A549 (cell line): ENCODE results near the gene CD19.
"Not testable (repeated sequence)": the region's sequence is repeated elsewhere in the genome, so short reads cannot be mapped to it uniquely, and the experiment has no call there.

Experiments
- EP300 ChIP-seq, 2 experiments: fragments of >200 bp; sonication (Bioruptor Twin); formaldehyde crosslinking; IDR thresholded peaks; 2 replicates in 1 of 2; 3 replicates in 1 of 2; pipeline ENCODE4 v1.6.1; 2016 to 2017
- ESRRA ChIP-seq: fragments of 150-350 bp; IDR thresholded peaks from 2 replicates; pipeline ENCODE4 v1.6.1; 2014; ENCODE audit warnings: mild to moderate bottlenecking, low read length, borderline replicate concordance
- JUN ChIP-seq, 2 experiments: fragments of >200 bp; sonication (Bioruptor Twin); formaldehyde crosslinking; IDR thresholded peaks; 2 replicates in 1 of 2; 3 replicates in 1 of 2; pipeline ENCODE4 v1.6.1; 2016 to 2017
- JUNB ChIP-seq: fragments of >200 bp; sonication (Bioruptor Twin); formaldehyde crosslinking; IDR thresholded peaks from 2 replicates; pipeline ENCODE4 v1.6.1; 2016
- MAFK ChIP-seq: fragments of 450-650 bp; IDR thresholded peaks from 2 replicates; pipeline ENCODE4 v1.6.1; 2014; ENCODE audit not compliant: partially characterized antibody
- NR3C1 ChIP-seq: fragments of >200 bp; sonication (Bioruptor Twin); formaldehyde crosslinking; IDR thresholded peaks from 3 replicates; pipeline ENCODE4 v1.6.1; 2017
- POLR2A ChIP-seq: IDR thresholded peaks from 2 replicates; pipeline ENCODE4 v1.6.1; 2012; ENCODE audit warnings: mild to moderate bottlenecking, low read length
- TF ChIP-seq, protein P1 (sequence below): fragments of >200 bp; sonication (Bioruptor Twin); formaldehyde crosslinking; IDR thresholded peaks from 3 replicates; pipeline ENCODE4 v1.5.1; 2016
- TF ChIP-seq, protein P2 (sequence below): IDR thresholded peaks from 2 replicates; pipeline ENCODE4 v1.6.1; 2012
- TF ChIP-seq, protein P3 (sequence below): fragments of >200 bp; sonication (Bioruptor Twin); formaldehyde crosslinking; IDR thresholded peaks from 3 replicates; pipeline ENCODE4 v1.6.1; 2016

DNA sequence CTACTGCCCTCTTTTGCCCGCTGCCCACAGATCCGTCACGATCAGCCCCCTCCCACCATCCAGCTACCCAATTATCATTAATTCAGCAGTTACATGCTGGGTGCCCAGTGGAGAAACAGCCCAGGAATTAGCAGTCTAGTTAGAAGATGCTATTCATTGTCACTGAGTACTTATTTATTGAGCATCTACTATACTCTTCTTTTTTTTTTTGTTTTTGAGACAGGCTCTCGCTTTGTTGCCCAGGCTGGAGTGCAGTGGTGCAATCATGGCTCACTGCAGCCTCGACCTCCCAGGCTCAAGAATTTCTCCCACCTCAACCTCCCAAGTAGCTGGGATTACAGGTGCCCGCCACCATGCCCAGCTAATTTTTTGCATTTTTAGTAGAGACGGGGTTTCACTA is 8.1 kb downstream of the CD19 start:
- TF ChIP-seq EP300 (IDR thresholded peaks at IDR 0.05); NR3C1; MAFK; POLR2A; JUN (IDR thresholded peaks at IDR 0.05); ESRRA; JUNB: not testable (repeated sequence)
- TF ChIP-seq, protein P1, sequence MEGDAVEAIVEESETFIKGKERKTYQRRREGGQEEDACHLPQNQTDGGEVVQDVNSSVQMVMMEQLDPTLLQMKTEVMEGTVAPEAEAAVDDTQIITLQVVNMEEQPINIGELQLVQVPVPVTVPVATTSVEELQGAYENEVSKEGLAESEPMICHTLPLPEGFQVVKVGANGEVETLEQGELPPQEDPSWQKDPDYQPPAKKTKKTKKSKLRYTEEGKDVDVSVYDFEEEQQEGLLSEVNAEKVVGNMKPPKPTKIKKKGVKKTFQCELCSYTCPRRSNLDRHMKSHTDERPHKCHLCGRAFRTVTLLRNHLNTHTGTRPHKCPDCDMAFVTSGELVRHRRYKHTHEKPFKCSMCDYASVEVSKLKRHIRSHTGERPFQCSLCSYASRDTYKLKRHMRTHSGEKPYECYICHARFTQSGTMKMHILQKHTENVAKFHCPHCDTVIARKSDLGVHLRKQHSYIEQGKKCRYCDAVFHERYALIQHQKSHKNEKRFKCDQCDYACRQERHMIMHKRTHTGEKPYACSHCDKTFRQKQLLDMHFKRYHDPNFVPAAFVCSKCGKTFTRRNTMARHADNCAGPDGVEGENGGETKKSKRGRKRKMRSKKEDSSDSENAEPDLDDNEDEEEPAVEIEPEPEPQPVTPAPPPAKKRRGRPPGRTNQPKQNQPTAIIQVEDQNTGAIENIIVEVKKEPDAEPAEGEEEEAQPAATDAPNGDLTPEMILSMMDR = not testable (repeated sequence)
- TF ChIP-seq, protein P2, sequence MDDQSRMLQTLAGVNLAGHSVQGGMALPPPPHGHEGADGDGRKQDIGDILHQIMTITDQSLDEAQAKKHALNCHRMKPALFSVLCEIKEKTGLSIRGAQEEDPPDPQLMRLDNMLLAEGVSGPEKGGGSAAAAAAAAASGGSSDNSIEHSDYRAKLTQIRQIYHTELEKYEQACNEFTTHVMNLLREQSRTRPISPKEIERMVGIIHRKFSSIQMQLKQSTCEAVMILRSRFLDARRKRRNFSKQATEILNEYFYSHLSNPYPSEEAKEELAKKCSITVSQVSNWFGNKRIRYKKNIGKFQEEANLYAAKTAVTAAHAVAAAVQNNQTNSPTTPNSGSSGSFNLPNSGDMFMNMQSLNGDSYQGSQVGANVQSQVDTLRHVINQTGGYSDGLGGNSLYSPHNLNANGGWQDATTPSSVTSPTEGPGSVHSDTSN = not testable (repeated sequence)
- TF ChIP-seq, protein P3, sequence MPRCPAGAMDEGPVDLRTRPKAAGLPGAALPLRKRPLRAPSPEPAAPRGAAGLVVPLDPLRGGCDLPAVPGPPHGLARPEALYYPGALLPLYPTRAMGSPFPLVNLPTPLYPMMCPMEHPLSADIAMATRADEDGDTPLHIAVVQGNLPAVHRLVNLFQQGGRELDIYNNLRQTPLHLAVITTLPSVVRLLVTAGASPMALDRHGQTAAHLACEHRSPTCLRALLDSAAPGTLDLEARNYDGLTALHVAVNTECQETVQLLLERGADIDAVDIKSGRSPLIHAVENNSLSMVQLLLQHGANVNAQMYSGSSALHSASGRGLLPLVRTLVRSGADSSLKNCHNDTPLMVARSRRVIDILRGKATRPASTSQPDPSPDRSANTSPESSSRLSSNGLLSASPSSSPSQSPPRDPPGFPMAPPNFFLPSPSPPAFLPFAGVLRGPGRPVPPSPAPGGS = not testable (repeated sequence)
